Prostate gland (tissue), 2 donors: ENCODE data around the gene RNH1.

ENCODE experiments used
- CTCF ChIP-seq, 4 experiments: fragments of 200-600 bp in 2 of 4; fragments of 450-650 bp in 2 of 4; sonication (generic) in 2 of 4; IDR thresholded peaks; 1 replicate in 3 of 4; 2 replicates in 1 of 4; pipeline ENCODE4 v1.5.1; 2016 to 2019; ENCODE audit warnings: antibody characterized with exemption in 4 of 4, mild to moderate bottlenecking in 2 of 4, moderate library complexity in 2 of 4
- POLR2A ChIP-seq: fragments of 450-650 bp; IDR thresholded peaks from one replicate; pipeline ENCODE4 v1.6.1; 2016; ENCODE audit warnings: antibody characterized with exemption, mild to moderate bottlenecking
- POLR2AphosphoS5 ChIP-seq: sonication (generic); formaldehyde crosslinking; IDR thresholded peaks from one replicate; pipeline ENCODE4 v1.6.1; 2017; ENCODE audit warnings: antibody characterized with exemption

- TF ChIP-seq POLR2AphosphoS5, result no peak
- no peak for TF ChIP-seq CTCF (IDR thresholded peaks at IDR 0.05)
- TF ChIP-seq POLR2A, result no peak
Observed at GRCh38 chr11:504994-505344, 2.1 kb downstream of the RNH1 start.
